ENCODE data around the gene SUSD1. TPM values are rescaled to one million over a fixed set of nuclear protein-coding genes. Genes with fewer than 3 reads are reported as not detected.

The SUSD1 gene
- total RNA-seq, 1 donor from 2014 or later, result 16.6 TPM

DNA sequence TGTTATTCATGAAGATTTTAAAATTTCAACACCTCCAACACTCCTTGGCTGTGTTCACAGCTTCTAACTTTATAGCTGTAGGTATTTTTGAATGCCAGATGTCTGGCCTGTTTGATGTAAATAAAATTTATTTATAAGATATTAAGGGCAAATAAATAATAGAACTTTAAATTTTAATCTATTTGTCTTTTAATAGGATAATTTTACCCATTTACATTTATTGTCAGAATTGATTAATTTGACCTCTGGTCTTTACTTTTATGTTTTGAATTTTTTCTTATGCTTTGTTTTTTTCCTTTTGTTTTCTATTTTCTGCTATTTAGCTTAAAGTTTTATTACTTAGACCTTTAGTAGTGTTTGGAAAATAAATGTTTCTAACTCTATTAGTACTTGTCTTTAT lies 183.9 kb downstream of the SUSD1 start:
- H4K20me1 ChIP-seq (ENCODE audit: insufficient read depth, low read length), result no peaks in the 10 kb centered on the region
- H3K27me3 ChIP-seq (ENCODE audit: insufficient read depth, low read length), result no peaks in the 10 kb centered on the region
- FAIRE-seq (no peak), DNase-seq (ENCODE audit: low read depth) (no peak)
- no peak overlapping the region for H3K27ac ChIP-seq (ENCODE audit: low read depth, low read length)
- H3K36me3 Mint-ChIP-seq (ENCODE audit: low read depth, unreplicated experiment), result no peaks in the 10 kb centered on the region
- H3K9ac ChIP-seq (ENCODE audit: low read length), result no peak overlapping the region
- H3K9me3 Mint-ChIP-seq (ENCODE audit: unreplicated experiment), result no peaks in the 10 kb centered on the region
- no peaks in the 10 kb centered on the region for H3K27me3 Mint-ChIP-seq (ENCODE audit: low read depth, unreplicated experiment)
- no peaks in the 10 kb centered on the region for H3K36me3 ChIP-seq (ENCODE audit: insufficient read depth, low read length)
- H2AFZ ChIP-seq (ENCODE audit: low read depth, low read length), result no peak overlapping the region
- no peak overlapping the region for H3K4me3 Mint-ChIP-seq (ENCODE audit: unreplicated experiment)
- no peak overlapping the region for H3K4me3 ChIP-seq (ENCODE audit: insufficient read depth, low read depth, low read length)
- H3K4me1 ChIP-seq (ENCODE audit: insufficient read depth, low read length), result peaks cover 6% of the 10 kb centered on the region
- H3K4me2 ChIP-seq (ENCODE audit: low read length), result no peak overlapping the region
- no peaks in the 10 kb centered on the region for H3K9me3 ChIP-seq (ENCODE audit: insufficient read depth, low read depth, low read length)
- TF ChIP-seq, protein P1, sequence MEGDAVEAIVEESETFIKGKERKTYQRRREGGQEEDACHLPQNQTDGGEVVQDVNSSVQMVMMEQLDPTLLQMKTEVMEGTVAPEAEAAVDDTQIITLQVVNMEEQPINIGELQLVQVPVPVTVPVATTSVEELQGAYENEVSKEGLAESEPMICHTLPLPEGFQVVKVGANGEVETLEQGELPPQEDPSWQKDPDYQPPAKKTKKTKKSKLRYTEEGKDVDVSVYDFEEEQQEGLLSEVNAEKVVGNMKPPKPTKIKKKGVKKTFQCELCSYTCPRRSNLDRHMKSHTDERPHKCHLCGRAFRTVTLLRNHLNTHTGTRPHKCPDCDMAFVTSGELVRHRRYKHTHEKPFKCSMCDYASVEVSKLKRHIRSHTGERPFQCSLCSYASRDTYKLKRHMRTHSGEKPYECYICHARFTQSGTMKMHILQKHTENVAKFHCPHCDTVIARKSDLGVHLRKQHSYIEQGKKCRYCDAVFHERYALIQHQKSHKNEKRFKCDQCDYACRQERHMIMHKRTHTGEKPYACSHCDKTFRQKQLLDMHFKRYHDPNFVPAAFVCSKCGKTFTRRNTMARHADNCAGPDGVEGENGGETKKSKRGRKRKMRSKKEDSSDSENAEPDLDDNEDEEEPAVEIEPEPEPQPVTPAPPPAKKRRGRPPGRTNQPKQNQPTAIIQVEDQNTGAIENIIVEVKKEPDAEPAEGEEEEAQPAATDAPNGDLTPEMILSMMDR (IDR thresholded peaks at IDR 0.05; ENCODE audit: insufficient read depth, low read depth, low read length), result no peak
- peaks cover 20% of the 10 kb centered on the region for H3K4me1 Mint-ChIP-seq (ENCODE audit: low read depth, unreplicated experiment)
- no peaks in the 10 kb centered on the region for H3K79me2 ChIP-seq (ENCODE audit: insufficient read depth, low read length)
- no peak overlapping the region for H3K27ac Mint-ChIP-seq (ENCODE audit: unreplicated experiment)

Other genes starting within 250 kb of the SUSD1 start
- gene PTBP3, start 158.3 kb upstream of the SUSD1 start, total RNA-seq, result 94.2 and 108 TPM in 2 replicates
- 19.7 and 21.1 TPM in 2 replicates for gene HSDL2, start 204.8 kb upstream of the SUSD1 start, total RNA-seq